ENCODE data around the gene RTKN2.

DNA sequence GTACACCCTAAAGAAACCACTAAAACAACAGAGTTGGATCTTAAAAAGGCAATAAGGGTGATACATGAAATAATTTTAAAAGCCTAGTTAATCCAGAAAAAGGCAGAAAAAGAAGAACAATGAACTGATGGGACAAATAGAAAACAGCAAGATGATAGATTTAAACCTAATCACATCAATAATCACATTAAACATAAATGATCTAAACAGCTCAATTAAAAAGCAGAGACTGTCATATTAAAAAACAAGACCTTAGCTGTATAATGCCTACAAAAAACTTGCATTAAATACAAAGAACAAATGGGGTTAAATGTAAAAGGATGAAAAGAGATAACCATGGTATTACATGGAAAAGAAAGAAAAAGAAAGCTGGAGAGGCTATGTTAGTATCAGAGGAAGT lies 96.2 kb downstream of the RTKN2 start:
- TF ChIP-seq, protein P1, sequence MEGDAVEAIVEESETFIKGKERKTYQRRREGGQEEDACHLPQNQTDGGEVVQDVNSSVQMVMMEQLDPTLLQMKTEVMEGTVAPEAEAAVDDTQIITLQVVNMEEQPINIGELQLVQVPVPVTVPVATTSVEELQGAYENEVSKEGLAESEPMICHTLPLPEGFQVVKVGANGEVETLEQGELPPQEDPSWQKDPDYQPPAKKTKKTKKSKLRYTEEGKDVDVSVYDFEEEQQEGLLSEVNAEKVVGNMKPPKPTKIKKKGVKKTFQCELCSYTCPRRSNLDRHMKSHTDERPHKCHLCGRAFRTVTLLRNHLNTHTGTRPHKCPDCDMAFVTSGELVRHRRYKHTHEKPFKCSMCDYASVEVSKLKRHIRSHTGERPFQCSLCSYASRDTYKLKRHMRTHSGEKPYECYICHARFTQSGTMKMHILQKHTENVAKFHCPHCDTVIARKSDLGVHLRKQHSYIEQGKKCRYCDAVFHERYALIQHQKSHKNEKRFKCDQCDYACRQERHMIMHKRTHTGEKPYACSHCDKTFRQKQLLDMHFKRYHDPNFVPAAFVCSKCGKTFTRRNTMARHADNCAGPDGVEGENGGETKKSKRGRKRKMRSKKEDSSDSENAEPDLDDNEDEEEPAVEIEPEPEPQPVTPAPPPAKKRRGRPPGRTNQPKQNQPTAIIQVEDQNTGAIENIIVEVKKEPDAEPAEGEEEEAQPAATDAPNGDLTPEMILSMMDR (IDR thresholded peaks at IDR 0.05; ENCODE audit: insufficient read depth, low read length, poor library complexity, severe bottlenecking), result no peak
- no peak for TF ChIP-seq EZH2phosphoT487 (conservative IDR thresholded peaks at IDR 0.05; ENCODE audit: low read length)

All from SU-DHL-6 (cell line).